OCI-LY1 (cell line): ENCODE measurements around the gene GABRA4.

Source experiments
- CTCF ChIP-seq: fragments of 200-600 bp; sonication (generic), shearing (Covaris generic); IDR thresholded peaks from 2 replicates; pipeline ENCODE4 v1.5.1; 2017; ENCODE audit warnings: mild to moderate bottlenecking, antibody characterized with exemption, low read length, moderate library complexity, mixed read lengths
- EZH2 ChIP-seq: fragments of 200-600 bp; sonication (generic), shearing (Covaris generic); IDR thresholded peaks from 2 replicates; pipeline ENCODE4 v1.8.0; 2017; ENCODE audit warnings: borderline replicate concordance, mixed run types, mild to moderate bottlenecking, antibody characterized with exemption, low read length, moderate library complexity, mixed read lengths

- TF ChIP-seq CTCF (no peak), EZH2 (no peak)
These were observed 14.1 kb downstream of the GABRA4 start for GRCh38 chr4:46979283-46979682.
